KMS-11 (cell line): ENCODE data around the gene STK40.
A peak's percentile ranks its signal among the peaks of the same experiment; 100 is the strongest.

Experiments
- H2AFZ ChIP-seq: fragments of 200-600 bp; sonication (generic); 2 replicates; pipeline ENCODE4 v1.6.1; 2016; ENCODE audit warnings: antibody characterized with exemption, mixed run types, low read depth
- H3K27ac ChIP-seq: fragments of 200-600 bp; sonication (generic); 2 replicates; pipeline ENCODE4 v1.6.1; 2016; ENCODE audit warnings: mild to moderate bottlenecking, mixed run types
- H3K27me3 ChIP-seq: fragments of 200-600 bp; sonication (generic); 2 replicates; pipeline ENCODE4 v1.6.1; 2017; ENCODE audit warnings: mild to moderate bottlenecking, low read depth, mixed run types, moderate library complexity; ENCODE audit not compliant: insufficient read depth
- H3K36me3 ChIP-seq: fragments of 200-600 bp; sonication (generic); 2 replicates; pipeline ENCODE4 v1.6.1; 2017; ENCODE audit warnings: mild to moderate bottlenecking, mixed run types; ENCODE audit not compliant: insufficient read depth
- H3K4me1 ChIP-seq: fragments of 200-600 bp; sonication (generic); 2 replicates; pipeline ENCODE4 v1.6.1; 2016; ENCODE audit warnings: mild to moderate bottlenecking, low read depth, mixed run types; ENCODE audit not compliant: poor library complexity, severe bottlenecking
- H3K4me2 ChIP-seq: fragments of 200-600 bp; sonication (generic); 2 replicates; pipeline ENCODE4 v1.7.0; 2016; ENCODE audit warnings: mild to moderate bottlenecking, mixed run types
- H3K4me3 ChIP-seq: fragments of 200-600 bp; sonication (generic); IDR thresholded peaks from 2 replicates; pipeline ENCODE4 v1.6.1; 2017; ENCODE audit warnings: low read depth, low read length, mixed read lengths; ENCODE audit not compliant: insufficient read depth
- H3K79me2 ChIP-seq: fragments of 200-600 bp; sonication (generic); 2 replicates; pipeline ENCODE4 v1.6.1; 2016; ENCODE audit warnings: low read depth, mixed run types; ENCODE audit not compliant: insufficient read depth
- H3K9ac ChIP-seq: fragments of 200-600 bp; sonication (generic); 2 replicates; pipeline ENCODE4 v1.6.1; 2016; ENCODE audit warnings: mild to moderate bottlenecking, mixed run types
- H4K20me1 ChIP-seq: fragments of 200-600 bp; sonication (generic); 2 replicates; pipeline ENCODE4 v1.6.1; 2016; ENCODE audit warnings: mild to moderate bottlenecking, mixed run types; ENCODE audit not compliant: insufficient read depth
- CTCF ChIP-seq: fragments of 200-600 bp; sonication (generic); conservative IDR thresholded peaks from 2 replicates; pipeline ENCODE4 v1.6.1; 2017; ENCODE audit warnings: low read depth, mild to moderate bottlenecking, antibody characterized with exemption, low read length, moderate library complexity, mixed read lengths

Gene STK40

GRCh38 chr1:36320291-36320761 is 65.4 kb downstream of the STK40 start:
- H3K9ac ChIP-seq, result no peak overlapping the region
- no peak overlapping the region for H2AFZ ChIP-seq
- peaks cover 5% of the 10 kb centered on the region for H3K4me1 ChIP-seq
- no peaks in the 10 kb centered on the region for H3K36me3 ChIP-seq
- H4K20me1 ChIP-seq, result no peaks in the 10 kb centered on the region
- H3K27me3 ChIP-seq, result no peaks in the 10 kb centered on the region; the same call in 1 of the 2 replicates
- no peaks in the 10 kb centered on the region for H3K79me2 ChIP-seq
- no peak overlapping the region for H3K4me3 ChIP-seq
- H3K4me2 ChIP-seq, result no peak overlapping the region
- no peak for TF ChIP-seq CTCF
- H3K27ac ChIP-seq, result no peak overlapping the region

- H3K79me2 ChIP-seq, result no peaks in the 10 kb centered on the region
- H3K4me2 ChIP-seq, result no peak overlapping the region
- no peaks in the 10 kb centered on the region for H3K27me3 ChIP-seq
- H3K9ac ChIP-seq, result no peak overlapping the region
- no peak overlapping the region for H3K4me3 ChIP-seq
- no peaks in the 10 kb centered on the region for H4K20me1 ChIP-seq
- H3K4me1 ChIP-seq, result peaks cover 15% of the 10 kb centered on the region
- no peak overlapping the region for H2AFZ ChIP-seq
- TF ChIP-seq CTCF, result no peak
- H3K27ac ChIP-seq, result no peak overlapping the region
- H3K36me3 ChIP-seq, result no peaks in the 10 kb centered on the region
These were observed 76.3 kb downstream of the STK40 start for GRCh38 chr1:36309397-36309796.

GRCh38 chr1:36307601-36308330 is 78.0 kb downstream of the STK40 start:
- Histone ChIP-seq H3K4me3 (peak overlapping the region; percentile 77), H3K36me3 (no peaks in the 10 kb centered on the region), H2AFZ (peak overlapping the region; percentile 87; the same call in 1 of the 2 replicates), H3K27me3 (no peaks in the 10 kb centered on the region), H4K20me1 (no peaks in the 10 kb centered on the region), H3K27ac (no peak overlapping the region), H3K9ac (no peak overlapping the region), H3K4me2 (peak overlapping the region; percentile 67; the same call in 1 of the 2 replicates), H3K79me2 (no peaks in the 10 kb centered on the region), H3K4me1 (peaks cover 15% of the 10 kb centered on the region)
- TF ChIP-seq CTCF, result no peak

GRCh38 chr1:36306902-36307456 is 78.7 kb downstream of the STK40 start:
- peaks cover 15% of the 10 kb centered on the region for H3K4me1 ChIP-seq
- H3K4me3 ChIP-seq, result peak overlapping the region; percentile 77
- H3K36me3 ChIP-seq, result no peaks in the 10 kb centered on the region
- peak overlapping the region; percentile 42; the same call in 1 of the 2 replicates for H3K9ac ChIP-seq
- peak overlapping the region; percentile 28; the same call in 1 of the 2 replicates for H3K27ac ChIP-seq
- no peaks in the 10 kb centered on the region for H3K27me3 ChIP-seq
- H3K4me2 ChIP-seq, result peak overlapping the region; percentile 67
- H4K20me1 ChIP-seq, result no peaks in the 10 kb centered on the region
- H3K79me2 ChIP-seq, result no peaks in the 10 kb centered on the region
- TF ChIP-seq CTCF, result no peak
- H2AFZ ChIP-seq, result peak overlapping the region; percentile 87
